ENCODE measurements around the gene NRTN.

GRCh38 chr19:5863030-5863665, 58.3 kb downstream of the NRTN start:
- TF ChIP-seq CTCF (conservative IDR thresholded peaks at IDR 0.05; ENCODE audit: low read depth in 2 of 2) (no peak), JUNB (IDR thresholded peaks at IDR 0.05; ENCODE audit: unreplicated experiment) (no peak)
